Activated CD8-positive, alpha-beta memory T cell treated with anti-CD3 and anti-CD28 coated beads for 24 hours (primary cell): Measurements from ENCODE around the gene PCDHGA9.

Experiments
- DNase-seq: peaks from one replicate; pipeline ENCODE4 v3.0.0-alpha.2; 2020

Gene PCDHGA9

DNA sequence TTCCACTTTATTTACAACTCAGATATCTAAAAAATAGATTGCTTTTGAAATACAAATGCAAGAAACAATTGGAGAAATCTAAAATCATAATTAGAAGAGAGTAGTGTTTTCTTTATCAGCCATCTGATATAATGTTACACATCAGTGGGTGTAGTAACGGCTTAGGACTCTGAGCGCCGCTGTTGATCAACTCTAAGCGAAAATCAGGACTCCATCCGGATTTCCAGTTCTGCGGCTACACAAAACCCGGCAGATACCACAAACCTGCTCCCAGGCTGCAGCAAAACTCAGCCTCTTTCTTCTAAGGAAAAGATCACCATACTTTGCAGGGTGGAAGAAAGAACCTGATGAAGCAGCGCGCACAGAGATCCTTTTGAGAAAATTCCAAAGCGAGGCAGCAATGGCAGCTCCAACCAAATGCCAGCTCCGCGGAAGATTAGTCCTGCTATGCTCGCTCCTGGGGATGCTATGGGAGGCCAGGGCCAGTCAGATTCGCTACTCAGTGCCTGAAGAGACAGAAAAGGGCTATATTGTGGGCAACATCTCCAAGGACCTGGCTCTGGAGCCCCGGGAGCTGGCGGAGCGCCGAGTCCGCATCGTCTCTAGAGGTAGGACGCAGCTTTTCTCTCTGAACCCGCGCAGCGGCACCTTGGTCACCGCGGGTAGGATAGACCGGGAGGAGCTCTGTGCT, at the start of gene PCDHGA9:
TSS of gene PCDHGA9 (plus strand) at position 226 of the 691 bp plus-strand sequence. CDS start at position 401, 175 bp downstream.
- DNase-seq = no peak

DNA sequence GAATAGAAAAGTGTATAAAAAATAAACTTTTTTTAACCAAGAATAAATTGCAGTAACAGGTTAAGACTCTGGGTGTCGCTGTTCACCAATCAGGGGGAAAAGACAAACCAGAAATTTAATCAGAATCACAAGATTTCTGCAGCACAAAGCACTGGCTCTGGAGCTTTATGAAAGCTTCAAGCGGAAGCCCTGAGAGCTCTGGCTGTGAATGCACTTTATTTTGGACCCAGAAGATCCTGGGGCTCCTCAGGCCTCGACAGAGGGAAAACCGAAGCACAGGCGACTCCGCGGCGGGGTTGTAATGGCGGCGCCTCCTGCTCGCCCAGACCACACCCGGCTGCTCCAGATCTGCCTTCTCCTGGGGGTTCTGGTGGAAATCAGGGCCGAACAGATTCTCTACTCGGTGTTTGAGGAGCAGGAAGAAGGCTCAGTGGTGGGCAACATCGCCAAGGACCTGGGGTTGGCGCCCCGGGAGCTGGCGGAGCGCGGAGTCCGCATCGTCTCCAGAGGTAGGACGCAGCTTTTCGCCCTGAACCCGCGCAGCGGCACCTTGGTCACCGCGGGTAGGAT, 47.6 kb upstream of the PCDHGA9 start, which contains the start of gene PCDHGA4:
TSS of gene PCDHGA4 (plus strand) at position 122 of the 570 bp plus-strand sequence. CDS start at position 209, 87 bp downstream.
- DNase-seq = no peak

DNA sequence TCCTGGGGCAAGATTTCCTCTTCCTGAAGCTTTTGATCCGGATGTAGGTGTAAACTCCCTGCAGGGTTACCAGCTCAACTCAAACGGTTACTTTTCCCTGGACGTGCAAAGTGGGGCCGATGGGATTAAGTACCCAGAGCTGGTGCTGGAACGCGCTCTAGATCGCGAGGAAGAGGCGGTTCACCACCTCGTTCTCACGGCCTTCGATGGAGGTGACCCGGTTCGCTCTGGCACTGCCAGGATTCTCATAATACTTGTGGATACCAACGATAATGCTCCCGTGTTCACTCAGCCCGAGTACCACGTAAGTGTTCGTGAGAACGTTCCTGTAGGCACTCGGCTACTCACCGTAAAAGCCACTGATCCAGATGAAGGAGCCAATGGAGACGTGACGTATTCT, 46.9 kb upstream of the PCDHGA9 start:
- no peak for DNase-seq

DNA sequence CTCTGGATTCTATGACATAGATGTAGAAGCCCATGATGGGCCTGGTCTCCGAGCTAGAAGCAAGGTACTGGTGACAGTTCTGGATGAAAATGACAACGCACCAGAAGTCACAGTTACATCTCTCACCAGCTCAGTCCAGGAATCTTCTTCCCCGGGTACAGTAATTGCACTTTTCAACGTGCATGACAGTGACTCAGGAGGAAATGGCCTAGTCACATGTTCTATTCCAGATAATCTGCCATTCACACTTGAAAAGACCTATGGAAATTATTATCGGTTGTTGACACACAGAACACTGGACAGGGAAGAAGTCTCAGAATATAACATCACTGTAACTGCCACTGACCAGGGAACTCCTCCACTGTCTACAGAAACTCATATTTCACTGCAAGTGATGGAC, 46.4 kb upstream of the PCDHGA9 start:
- DNase-seq = no peak

DNA sequence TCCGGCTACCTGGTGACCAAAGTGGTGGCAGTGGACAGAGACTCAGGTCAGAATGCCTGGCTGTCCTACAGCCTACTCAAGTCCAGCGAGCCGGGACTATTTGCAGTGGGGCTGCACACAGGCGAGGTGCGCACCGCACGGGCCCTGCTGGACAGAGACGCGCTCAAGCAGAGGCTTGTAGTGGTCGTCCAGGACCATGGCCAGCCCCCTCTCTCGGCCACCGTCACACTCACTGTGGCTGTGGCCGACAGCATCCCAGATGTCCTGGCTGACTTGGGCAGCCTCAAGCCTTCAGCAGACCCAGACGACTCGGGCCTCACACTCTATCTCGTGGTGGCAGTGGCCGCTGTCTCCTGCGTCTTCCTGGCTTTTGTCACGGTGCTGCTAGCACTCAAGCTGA, 45.6 kb upstream of the PCDHGA9 start:
- DNase-seq = no peak

DNA sequence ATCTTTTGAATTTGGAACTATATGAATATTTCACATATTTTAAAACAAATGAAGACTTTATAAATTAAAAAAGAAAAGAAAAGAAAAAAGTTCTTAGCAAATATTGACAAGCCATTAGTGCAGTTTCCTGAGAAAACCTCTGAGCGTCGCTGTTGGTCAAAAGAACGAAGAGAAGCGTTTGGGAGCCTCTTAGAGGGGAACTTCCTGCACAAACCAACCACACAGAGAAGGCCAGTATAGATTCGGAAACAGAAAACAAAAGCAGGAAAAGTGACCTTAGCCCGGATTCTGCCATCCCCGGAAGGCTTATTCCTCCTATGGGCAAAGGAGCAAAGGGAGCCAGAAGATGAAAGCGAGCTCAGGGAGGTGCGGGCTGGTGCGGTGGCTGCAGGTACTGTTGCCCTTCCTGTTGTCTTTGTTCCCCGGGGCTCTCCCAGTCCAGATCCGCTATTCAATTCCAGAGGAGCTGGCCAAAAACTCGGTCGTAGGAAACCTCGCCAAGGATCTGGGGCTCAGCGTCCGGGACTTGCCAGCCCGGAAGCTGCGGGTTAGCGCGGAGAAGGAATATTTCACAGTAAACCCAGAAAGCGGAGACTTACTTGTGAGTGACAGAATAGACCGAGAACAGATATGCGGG, 42.7 kb upstream of the PCDHGA9 start, which contains the start of gene PCDHGB2:
TSS of gene PCDHGB2 (plus strand) at position 205 of the 637 bp plus-strand sequence. CDS start at position 347, 142 bp downstream.
- no peak for DNase-seq

DNA sequence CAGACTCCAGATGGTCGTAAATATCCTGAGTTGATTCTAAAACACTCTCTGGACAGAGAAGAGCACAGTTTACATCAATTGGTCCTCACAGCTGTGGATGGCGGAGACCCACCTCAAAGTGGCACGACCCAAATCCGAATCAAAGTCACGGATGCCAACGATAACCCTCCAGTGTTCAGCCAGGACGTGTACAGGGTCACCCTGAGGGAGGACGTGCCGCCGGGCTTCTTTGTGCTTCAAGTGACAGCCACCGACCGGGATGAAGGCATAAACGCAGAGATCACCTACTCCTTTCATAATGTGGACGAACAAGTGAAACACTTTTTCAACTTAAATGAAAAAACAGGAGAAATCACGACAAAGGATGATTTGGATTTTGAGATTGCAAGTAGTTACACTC, 41.9 kb upstream of the PCDHGA9 start:
- DNase-seq = no peak

DNA sequence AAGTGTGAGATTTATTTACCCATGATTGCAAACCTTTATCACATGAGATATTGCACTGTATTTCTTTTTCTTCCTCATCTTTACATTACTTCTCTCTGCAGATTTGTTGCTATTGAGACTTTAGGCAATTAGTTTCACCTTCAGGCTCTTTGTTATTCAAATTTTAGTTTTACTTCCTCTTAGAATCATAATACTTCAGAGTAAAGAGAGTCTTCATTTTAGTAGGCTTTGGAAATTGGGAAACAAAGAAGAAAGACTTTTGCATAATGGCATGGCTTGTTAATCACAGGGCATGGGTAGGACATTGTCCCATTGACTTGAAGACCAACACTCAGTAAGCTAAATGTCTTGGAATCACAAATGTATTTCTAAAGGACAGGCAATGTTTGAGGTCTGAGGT, 39.9 kb upstream of the PCDHGA9 start:
- no peak for DNase-seq

DNA sequence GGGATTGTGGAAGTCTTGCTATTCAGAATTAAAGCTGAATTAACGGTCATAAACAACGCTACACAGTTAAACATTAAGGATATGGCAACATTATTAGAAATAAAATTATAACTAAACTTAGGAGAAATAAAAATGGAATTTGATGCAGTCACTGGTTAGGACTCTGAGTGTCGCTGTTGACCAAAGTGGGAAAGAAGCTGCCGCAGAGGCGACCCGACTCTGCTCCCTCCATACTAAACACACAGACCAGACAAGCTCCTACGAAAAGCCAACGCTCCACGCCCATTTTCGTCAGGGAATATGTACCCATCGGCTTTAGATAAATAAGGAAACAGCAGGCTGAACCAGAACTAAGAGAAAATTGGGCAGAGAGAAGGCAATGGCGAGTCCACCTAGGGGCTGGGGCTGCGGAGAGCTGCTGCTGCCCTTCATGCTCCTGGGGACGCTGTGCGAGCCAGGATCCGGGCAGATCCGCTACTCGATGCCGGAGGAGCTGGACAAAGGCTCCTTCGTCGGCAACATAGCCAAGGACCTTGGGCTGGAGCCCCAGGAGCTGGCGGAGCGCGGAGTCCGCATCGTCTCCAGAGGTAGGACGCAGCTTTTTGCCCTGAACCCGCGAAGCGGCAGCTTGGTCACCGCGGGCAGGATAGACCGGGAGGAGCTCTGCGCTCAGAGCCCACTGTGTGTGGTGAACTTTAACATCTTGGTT, 38.5 kb upstream of the PCDHGA9 start, which contains the start of gene PCDHGA5:
TSS of gene PCDHGA5 (plus strand) at position 211 of the 709 bp plus-strand sequence. CDS start at position 380, 169 bp downstream.
- DNase-seq = no peak

DNA sequence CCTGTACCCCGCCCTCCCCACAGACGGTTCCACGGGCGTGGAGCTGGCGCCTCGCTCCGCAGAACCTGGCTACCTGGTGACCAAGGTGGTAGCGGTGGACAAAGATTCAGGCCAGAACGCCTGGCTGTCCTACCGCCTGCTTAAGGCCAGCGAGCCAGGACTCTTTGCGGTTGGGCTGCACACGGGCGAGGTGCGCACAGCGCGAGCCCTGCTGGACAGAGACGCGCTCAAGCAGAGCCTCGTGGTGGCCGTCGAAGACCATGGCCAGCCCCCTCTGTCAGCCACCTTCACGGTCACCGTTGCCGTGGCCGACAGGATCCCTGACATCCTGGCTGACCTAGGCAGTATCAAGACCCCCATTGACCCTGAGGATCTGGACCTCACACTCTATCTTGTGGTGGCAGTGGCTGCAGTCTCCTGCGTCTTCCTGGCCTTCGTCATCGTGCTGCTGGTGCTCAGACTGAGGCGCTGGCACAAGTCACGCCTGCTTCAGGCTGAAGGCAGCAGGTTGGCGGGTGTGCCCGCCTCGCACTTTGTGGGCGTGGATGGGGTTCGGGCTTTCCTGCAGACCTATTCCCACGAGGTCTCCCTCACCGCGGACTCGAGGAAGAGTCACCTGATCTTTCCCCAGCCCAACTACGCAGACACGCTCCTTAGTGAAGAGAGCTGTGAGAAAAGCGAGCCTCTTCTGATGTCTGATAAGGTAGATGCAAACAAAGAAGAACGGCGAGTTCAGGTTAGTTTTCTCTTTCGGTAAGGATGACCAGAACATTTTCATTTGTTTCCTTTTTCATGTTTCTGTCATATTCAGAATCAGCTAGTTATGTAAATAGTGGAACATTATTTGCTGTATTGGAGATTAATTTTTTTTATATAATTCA, 36.3 kb upstream of the PCDHGA9 start:
- DNase-seq = no peak

DNA sequence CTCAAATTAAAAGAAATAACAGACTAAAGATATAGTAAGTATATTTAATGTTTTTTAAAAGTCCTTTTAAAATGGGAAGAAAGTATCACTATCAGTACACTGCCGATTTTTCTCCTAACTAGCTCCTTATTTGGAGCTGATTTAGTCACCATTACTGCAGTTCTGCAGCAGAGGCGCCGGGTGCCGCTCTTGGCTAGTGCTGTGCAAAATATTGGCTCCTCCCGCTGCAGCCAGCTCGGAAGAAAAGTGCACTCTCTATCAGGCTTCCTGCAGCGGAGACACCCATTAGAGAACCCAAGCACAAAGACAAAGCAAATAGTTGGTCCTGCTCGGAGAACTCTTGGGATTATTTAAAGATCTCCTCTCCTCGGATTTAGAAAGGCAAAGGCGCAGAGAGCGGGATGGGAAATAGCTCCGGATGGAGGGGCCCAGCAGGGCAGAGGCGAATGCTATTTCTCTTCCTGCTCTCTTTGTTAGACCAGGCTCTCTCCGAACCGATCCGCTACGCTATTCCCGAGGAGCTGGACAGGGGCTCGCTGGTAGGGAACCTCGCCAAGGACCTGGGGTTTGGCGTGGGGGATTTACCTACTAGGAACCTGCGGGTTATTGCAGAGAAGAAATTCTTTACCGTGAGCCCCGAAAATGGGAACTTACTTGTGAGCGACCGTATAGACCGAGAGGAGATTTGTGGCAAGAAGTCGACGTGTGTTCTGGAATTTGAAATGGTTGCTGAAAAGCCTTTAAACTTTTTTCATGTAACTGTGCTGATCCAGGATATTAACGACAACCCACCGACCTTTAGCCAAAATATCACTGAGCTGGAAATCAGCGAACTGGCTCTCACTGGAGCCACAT, 32.4 kb upstream of the PCDHGA9 start, which contains the start of gene PCDHGB3:
TSS of gene PCDHGB3 (plus strand) at position 249 of the 855 bp plus-strand sequence. CDS start at position 402, 153 bp downstream.
- DNase-seq = peak; percentile 55

DNA sequence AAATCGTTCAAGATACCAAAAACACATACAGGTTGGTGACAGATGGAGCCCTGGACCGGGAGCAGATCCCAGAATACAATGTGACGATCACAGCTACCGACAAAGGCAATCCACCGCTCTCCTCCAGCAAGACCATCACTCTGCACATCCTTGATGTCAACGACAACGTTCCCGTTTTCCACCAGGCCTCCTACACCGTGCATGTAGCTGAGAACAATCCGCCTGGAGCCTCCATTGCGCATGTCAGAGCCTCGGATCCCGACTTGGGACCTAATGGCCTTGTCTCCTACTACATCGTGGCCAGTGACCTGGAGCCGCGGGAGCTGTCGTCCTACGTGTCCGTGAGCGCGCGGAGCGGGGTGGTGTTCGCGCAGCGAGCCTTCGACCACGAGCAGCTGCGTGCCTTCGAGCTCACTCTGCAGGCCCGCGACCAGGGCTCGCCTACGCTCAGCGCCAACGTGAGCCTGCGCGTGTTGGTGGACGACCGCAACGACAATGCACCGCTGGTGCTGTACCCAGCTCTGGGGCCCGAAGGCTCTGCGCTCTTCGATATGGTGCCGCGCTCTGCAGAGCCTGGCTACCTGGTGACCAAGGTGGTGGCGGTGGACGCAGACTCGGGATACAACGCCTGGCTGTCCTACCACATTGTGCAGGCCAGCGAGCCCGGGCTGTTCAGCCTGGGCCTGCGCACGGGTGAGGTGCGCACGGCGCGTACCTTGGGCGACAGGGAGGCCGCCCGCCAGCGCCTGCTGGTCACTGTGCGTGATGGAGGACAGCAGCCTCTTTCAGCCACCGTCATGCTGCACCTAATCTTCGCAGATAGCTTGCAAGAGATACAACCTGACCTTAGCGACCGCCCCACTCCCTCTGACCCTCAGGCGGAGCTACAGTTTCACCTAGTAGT, 30.8 kb upstream of the PCDHGA9 start:
- DNase-seq = no peak

DNA sequence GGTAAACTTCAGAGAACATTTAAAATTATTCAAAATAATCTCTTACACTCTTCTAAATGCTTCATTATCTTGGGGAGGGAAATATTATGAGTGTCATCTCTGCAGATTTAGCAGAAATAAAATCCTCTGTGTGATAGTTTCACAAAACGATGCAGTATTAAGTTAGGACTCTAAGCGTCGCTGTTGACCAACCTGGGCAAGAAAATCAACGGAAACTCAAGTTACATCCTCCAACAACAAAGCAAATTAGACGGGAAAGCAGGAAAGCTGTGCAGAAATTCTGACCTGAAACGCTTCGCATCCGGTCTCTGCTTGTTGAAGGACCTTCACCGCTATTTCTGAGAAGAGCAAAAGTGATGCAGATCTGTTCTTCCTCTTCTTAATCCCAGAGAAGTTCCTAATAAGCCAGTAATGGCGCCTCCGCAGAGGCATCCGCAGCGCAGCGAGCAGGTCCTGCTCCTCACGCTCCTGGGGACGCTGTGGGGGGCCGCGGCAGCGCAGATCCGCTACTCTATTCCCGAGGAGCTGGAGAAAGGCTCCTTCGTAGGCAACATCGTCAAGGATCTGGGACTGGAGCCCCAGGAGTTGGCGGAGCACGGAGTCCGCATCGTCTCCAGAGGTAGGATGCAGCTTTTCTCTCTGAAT, 28.8 kb upstream of the PCDHGA9 start, which contains the start of gene PCDHGA6:
TSS of gene PCDHGA6 (plus strand) at position 219 of the 645 bp plus-strand sequence. CDS start at position 412, 193 bp downstream.
- DNase-seq = peak; percentile 40

DNA sequence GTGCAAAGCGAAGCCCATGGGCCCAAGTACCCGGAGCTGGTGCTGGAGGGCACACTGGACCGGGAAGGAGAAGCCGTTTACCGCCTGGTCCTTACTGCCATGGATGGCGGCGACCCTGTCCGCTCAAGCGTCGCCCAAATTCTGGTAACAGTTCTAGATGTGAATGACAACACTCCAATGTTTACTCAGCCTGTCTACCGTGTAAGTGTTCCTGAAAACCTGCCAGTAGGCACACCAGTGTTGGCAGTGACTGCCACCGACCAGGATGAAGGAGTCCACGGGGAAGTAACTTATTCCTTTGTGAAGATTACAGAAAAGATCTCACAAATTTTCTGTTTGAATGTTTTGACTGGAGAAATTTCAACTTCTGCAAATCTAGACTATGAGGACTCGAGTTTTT, 28.0 kb upstream of the PCDHGA9 start:
- no peak for DNase-seq

DNA sequence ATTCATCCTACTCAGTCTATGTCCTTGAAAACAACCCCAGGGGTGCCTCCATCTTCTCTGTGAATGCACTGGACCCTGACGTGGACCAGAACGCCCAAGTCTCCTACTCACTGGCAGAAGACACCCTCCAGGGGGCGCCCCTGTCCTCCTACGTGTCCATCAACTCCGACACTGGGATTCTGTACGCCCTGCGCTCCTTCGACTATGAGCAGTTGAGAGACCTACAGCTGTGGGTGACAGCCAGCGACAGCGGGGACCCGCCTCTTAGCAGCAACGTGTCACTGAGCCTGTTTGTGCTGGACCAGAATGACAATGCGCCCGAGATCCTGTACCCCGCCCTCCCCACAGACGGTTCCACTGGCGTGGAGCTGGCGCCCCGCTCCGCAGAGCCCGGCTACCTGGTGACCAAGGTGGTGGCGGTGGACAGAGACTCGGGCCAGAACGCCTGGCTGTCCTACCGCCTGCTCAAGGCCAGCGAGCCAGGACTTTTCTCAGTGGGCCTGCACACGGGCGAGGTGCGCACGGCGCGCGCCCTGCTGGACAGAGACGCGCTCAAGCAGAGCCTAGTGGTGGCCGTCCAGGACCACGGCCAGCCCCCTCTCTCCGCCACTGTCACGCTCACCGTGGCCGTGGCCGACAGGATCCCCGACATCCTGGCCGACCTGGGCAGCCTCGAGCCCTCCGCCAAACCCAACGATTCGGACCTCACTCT, 27.0 kb upstream of the PCDHGA9 start:
- DNase-seq = peak; percentile 30

DNA sequence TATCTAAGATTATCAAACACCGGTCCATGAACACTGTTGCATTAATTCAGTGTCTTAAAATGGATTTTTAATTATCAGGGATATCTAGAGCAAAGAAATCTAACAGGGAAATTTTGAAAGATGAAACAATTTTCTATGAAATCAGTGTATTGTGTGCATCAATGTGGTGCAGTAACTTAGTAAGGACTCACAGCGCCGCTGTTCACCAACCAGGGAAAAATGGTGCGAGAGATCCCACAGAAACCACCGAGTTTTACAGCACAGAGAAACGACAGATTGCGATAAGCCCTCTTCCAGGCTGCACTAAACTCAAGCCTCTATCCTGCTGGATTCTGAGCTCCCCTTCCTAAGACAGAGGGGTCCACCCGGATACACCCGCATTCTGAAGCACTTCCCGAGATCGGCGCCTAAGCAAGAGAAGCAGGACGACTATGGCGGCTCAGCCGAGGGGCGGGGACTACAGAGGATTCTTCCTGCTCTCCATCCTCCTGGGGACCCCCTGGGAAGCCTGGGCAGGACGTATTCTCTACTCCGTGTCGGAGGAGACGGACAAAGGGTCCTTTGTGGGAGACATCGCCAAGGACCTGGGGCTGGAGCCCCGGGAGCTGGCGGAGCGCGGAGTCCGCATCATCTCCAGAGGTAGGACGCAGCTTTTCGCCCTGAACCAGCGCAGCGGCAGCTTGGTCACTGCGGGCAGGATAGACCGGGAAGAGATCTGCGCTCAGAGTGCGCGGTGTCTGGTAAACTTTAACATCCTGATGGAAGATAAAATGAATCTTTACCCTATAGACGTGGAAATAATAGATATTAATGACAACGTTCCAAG, 19.9 kb upstream of the PCDHGA9 start, which contains the start of gene PCDHGA7:
TSS of gene PCDHGA7 (plus strand) at position 274 of the 826 bp plus-strand sequence. CDS start at position 432, 158 bp downstream.
- DNase-seq = no peak

DNA sequence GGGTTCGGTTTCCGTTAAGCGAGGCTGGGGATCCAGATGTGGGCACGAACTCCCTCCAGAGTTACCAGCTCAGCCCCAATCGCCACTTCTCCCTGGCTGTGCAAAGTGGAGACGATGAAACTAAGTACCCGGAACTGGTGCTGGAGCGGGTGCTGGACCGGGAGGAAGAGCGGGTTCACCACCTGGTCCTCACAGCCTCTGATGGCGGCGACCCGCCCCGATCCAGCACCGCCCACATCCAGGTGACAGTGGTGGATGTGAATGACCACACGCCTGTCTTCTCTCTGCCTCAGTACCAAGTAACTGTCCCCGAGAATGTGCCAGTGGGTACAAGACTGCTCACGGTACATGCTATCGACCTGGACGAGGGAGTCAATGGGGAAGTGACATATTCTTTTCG, 19.2 kb upstream of the PCDHGA9 start:
- DNase-seq = no peak
